ENCODE data around the gene CETP.
"Not testable (repeated sequence)": the region's sequence is repeated elsewhere in the genome, so short reads cannot be mapped to it uniquely, and the experiment has no call there.

GRCh38 chr16:56934599-56935145 lies 27.1 kb upstream of the CETP start:
- not testable (repeated sequence) for TF ChIP-seq CTCF, POLR2AphosphoS5 (IDR thresholded peaks at IDR 0.05)

All from suprapubic skin (tissue), 3 donors.